Coronary artery (tissue), 2 donors: ENCODE measurements around the gene ROR1.

Source experiments
- DNase-seq: peaks from one replicate; pipeline ENCODE4 v3.0.0-alpha.2; 2017; ENCODE audit warnings: low spot score
- H3K27ac ChIP-seq, 2 donors: fragments of 200-600 bp; sonication (generic); one replicate each; pipeline ENCODE4 v1.5.1; 2016 to 2019
- H3K4me3 ChIP-seq: fragments of 200-600 bp; sonication (generic); 2 replicates; pipeline ENCODE4 v1.5.1; 2016; ENCODE audit warnings: mild to moderate bottlenecking, moderate library complexity
- CTCF ChIP-seq: fragments of 200-600 bp; sonication (generic); IDR thresholded peaks from one replicate; pipeline ENCODE4 v1.5.1; 2019; ENCODE audit warnings: antibody characterized with exemption

Gene ROR1

GRCh38 chr1:63983391-63984256 lies 209.8 kb downstream of the ROR1 start:
- no peak overlapping the region for H3K4me3 ChIP-seq
- no peak for DNase-seq
- peak overlapping the region; percentile 22 to 69 for H3K27ac ChIP-seq
- no peak for TF ChIP-seq CTCF

GRCh38 chr1:63984257-63984929 lies 210.6 kb downstream of the ROR1 start:
- no peak for DNase-seq
- TF ChIP-seq CTCF: no peak
- Histone ChIP-seq H3K27ac (peak overlapping the region; percentile 22 to 69), H3K4me3 (no peak overlapping the region)

GRCh38 chr1:63984930-63985290 lies 211.1 kb downstream of the ROR1 start:
- H3K4me3 ChIP-seq: no peak overlapping the region
- TF ChIP-seq CTCF: no peak
- no peak for DNase-seq
- peak overlapping the region in 1 of 2 donors; percentile 69 for H3K27ac ChIP-seq

GRCh38 chr1:63987014-63987627 lies 213.3 kb downstream of the ROR1 start:
- no peak for DNase-seq
- no peak for TF ChIP-seq CTCF
- peak overlapping the region in 1 of 2 donors; percentile 10 for H3K27ac ChIP-seq
- H3K4me3 ChIP-seq: no peak overlapping the region

GRCh38 chr1:63987628-63988024 lies 213.8 kb downstream of the ROR1 start:
- DNase-seq: no peak
- Histone ChIP-seq H3K27ac (peak overlapping the region in 1 of 2 donors; percentile 10), H3K4me3 (no peak overlapping the region)
- no peak for TF ChIP-seq CTCF

- H3K4me3 ChIP-seq: no peak overlapping the region
- no peak for DNase-seq
- H3K27ac ChIP-seq: no peak overlapping the region
- TF ChIP-seq CTCF: no peak
These were observed 215.1 kb downstream of the ROR1 start for GRCh38 chr1:63988941-63989340.
